Right hindlimb (tissue), 1 donor: ENCODE data around the gene UNC13C.

Source experiments
- DNase-seq: peaks from one replicate; pipeline ENCODE4 v3.0.0-alpha.2; 2018

The UNC13C gene

GRCh38 chr15:54120949-54121463 is 142.8 kb downstream of the UNC13C start:
- DNase-seq: no peak

GRCh38 chr15:54127574-54127973 is 149.3 kb downstream of the UNC13C start:
- no peak for DNase-seq

GRCh38 chr15:54131410-54131809 is 153.2 kb downstream of the UNC13C start:
- DNase-seq: no peak

- no peak for DNase-seq
Measured at GRCh38 chr15:54149115-54149531, 170.9 kb downstream of the UNC13C start.

- DNase-seq: no peak
Measured at GRCh38 chr15:54150255-54150654, 172.0 kb downstream of the UNC13C start.

GRCh38 chr15:54159012-54159411 is 180.8 kb downstream of the UNC13C start:
- DNase-seq: no peak

GRCh38 chr15:54187325-54187724 is 209.1 kb downstream of the UNC13C start:
- DNase-seq: no peak

GRCh38 chr15:54197995-54198394 is 219.8 kb downstream of the UNC13C start:
- no peak for DNase-seq

- no peak for DNase-seq
Measured at GRCh38 chr15:54206586-54207321, 228.5 kb downstream of the UNC13C start.

- DNase-seq: no peak
Measured at GRCh38 chr15:54208786-54209185, 230.5 kb downstream of the UNC13C start.

- no peak for DNase-seq
Measured at GRCh38 chr15:54212635-54213034, 234.4 kb downstream of the UNC13C start.

- no peak for DNase-seq
Measured at GRCh38 chr15:54226455-54226854, 248.2 kb downstream of the UNC13C start.

GRCh38 chr15:54227569-54227968 is 249.3 kb downstream of the UNC13C start:
- DNase-seq: no peak

- DNase-seq: no peak
Measured at GRCh38 chr15:54250326-54250725, 272.1 kb downstream of the UNC13C start.

GRCh38 chr15:54256190-54256589 is 277.9 kb downstream of the UNC13C start:
- DNase-seq: no peak

- no peak for DNase-seq
Measured at GRCh38 chr15:54273928-54274327, 295.7 kb downstream of the UNC13C start.

- no peak for DNase-seq
Measured at GRCh38 chr15:54277834-54278233, 299.6 kb downstream of the UNC13C start.

- DNase-seq: no peak
Measured at GRCh38 chr15:54280726-54281125, 302.5 kb downstream of the UNC13C start.

- no peak for DNase-seq
Measured at GRCh38 chr15:54282228-54282836, 304.1 kb downstream of the UNC13C start.

GRCh38 chr15:54288049-54288448 is 309.8 kb downstream of the UNC13C start:
- no peak for DNase-seq

- no peak for DNase-seq
Measured at GRCh38 chr15:54289590-54290136, 311.4 kb downstream of the UNC13C start.

- DNase-seq: no peak
Measured at GRCh38 chr15:54298396-54298795, 320.2 kb downstream of the UNC13C start.

- peak; percentile 17 for DNase-seq
Measured at GRCh38 chr15:54304321-54304720, 326.1 kb downstream of the UNC13C start.

- no peak for DNase-seq
Measured at GRCh38 chr15:54305138-54305537, 326.9 kb downstream of the UNC13C start.
